Gastroesophageal sphincter (tissue), 4 donors: ENCODE results near the gene GRB14. TPM values are rescaled to one million over a fixed set of nuclear protein-coding genes. Genes with fewer than 3 reads are reported as not detected.

Source experiments
- ATAC-seq: fragments of 150-250 bp; one replicate; pipeline ENCODE4 v1.9.1; 2016; ENCODE audit warnings: mild to moderate bottlenecking, moderate library complexity
- H3K27ac ChIP-seq, 4 donors: fragments of 200-600 bp; sonication (generic) in 3 of 4; 1 replicate in 3 of 4; 2 replicates in 1 of 4; pipeline ENCODE4 v1.5.1; 2016 to 2019
- H3K27me3 ChIP-seq: fragments of 200-600 bp; sonication (generic); one replicate; pipeline ENCODE4 v1.5.1; 2019
- H3K36me3 ChIP-seq, 2 donors: fragments of 200-600 bp; sonication (generic); one replicate each; pipeline ENCODE4 v1.5.1; 2019; ENCODE audit warnings: control low read depth in 1 of 2
- H3K4me1 ChIP-seq, 3 donors: fragments of 200-600 bp; sonication (generic); 1 replicate in 2 of 3; 2 replicates in 1 of 3; pipeline ENCODE4 v1.5.1; 2016 to 2019; ENCODE audit warnings: control low read depth in 2 of 3
- H3K4me3 ChIP-seq, 2 donors: fragments of 200-600 bp; sonication (generic); one replicate each; pipeline ENCODE4 v1.5.1; 2019; ENCODE audit warnings: mild to moderate bottlenecking in 1 of 2, moderate library complexity in 1 of 2
- H3K9me3 ChIP-seq, 3 donors: fragments of 200-600 bp; sonication (generic); one replicate each; pipeline ENCODE4 v1.5.1; 2017 to 2019; ENCODE audit warnings: control low read depth in 2 of 3
- CTCF ChIP-seq, 4 experiments: fragments of 200-600 bp in 2 of 4; fragments of 450-650 bp in 2 of 4; sonication (generic) in 1 of 4; IDR thresholded peaks; one replicate each; pipeline ENCODE4 v1.5.1; 2017 to 2019; ENCODE audit warnings: antibody characterized with exemption in 4 of 4, mild to moderate bottlenecking in 2 of 4, moderate library complexity in 2 of 4
- EP300 ChIP-seq: sonication (generic); formaldehyde crosslinking; IDR thresholded peaks from one replicate; pipeline ENCODE4 v1.6.1; 2017; ENCODE audit warnings: antibody characterized with exemption, mild to moderate bottlenecking
- POLR2A ChIP-seq, 2 donors: fragments of 450-650 bp; IDR thresholded peaks; one replicate each; pipeline ENCODE4 v1.6.1; 2017; ENCODE audit warnings: antibody characterized with exemption in 2 of 2, mild to moderate bottlenecking in 2 of 2, moderate library complexity in 1 of 2
- POLR2AphosphoS5 ChIP-seq: sonication (generic); formaldehyde crosslinking; IDR thresholded peaks from one replicate; pipeline ENCODE4 v1.6.1; 2017; ENCODE audit warnings: antibody characterized with exemption
- WGBS, 2 donors: methylation state at CpG; one replicate each; pipeline ENCODE4 v1.1.5; 2018; ENCODE audit warnings: low coverage in 1 of 2; 5-methylcytosine and 5-hydroxymethylcytosine counted together
- total RNA-seq, 4 donors: library from RNA; depleted of rRNA; stranded (reverse); fragments of >200 nt; gene quantifications; one replicate each; pipeline ENCODE4 v1.1.0, GENCODE V29; 2016

Gene GRB14
- total RNA-seq, 4 donors from 2014 or later: 0.94 to 5.3 (median 2.4) TPM

GRCh38 chr2:164593541-164593940, 27.7 kb downstream of the GRB14 start:
- H3K4me3 ChIP-seq: no peak overlapping the region
- WGBS, 2 donors: 65 to 73% methylated on average over 3 to 4 of the region's 4 CpGs
- H3K27me3 ChIP-seq: no peaks in the 10 kb centered on the region
- H3K4me1 ChIP-seq: no peaks in the 10 kb centered on the region
- no peaks in the 10 kb centered on the region for H3K36me3 ChIP-seq
- H3K27ac ChIP-seq: no peak overlapping the region
- TF ChIP-seq POLR2AphosphoS5 (no peak), EP300 (no peak), CTCF (IDR thresholded peaks at IDR 0.05) (no peak), POLR2A (IDR thresholded peaks at IDR 0.05) (no peak)
- H3K9me3 ChIP-seq: peaks cover 0 to 5% (median 0%) of the 10 kb centered on the region in 3 donors
- no peak for ATAC-seq

GRCh38 chr2:164589522-164589921, 31.8 kb downstream of the GRB14 start:
- Histone ChIP-seq H3K27ac (no peak overlapping the region), H3K4me3 (no peak overlapping the region), H3K36me3 (no peaks in the 10 kb centered on the region), H3K9me3 (peaks cover 0 to 5% (median 0%) of the 10 kb centered on the region in 3 donors), H3K27me3 (no peaks in the 10 kb centered on the region), H3K4me1 (no peaks in the 10 kb centered on the region)
- TF ChIP-seq POLR2A (IDR thresholded peaks at IDR 0.05) (no peak), EP300 (no peak), CTCF (IDR thresholded peaks at IDR 0.05) (no peak), POLR2AphosphoS5 (no peak)
- ATAC-seq: no peak
- WGBS, 2 donors: 89 to 100% methylated on average over 2 of the region's 2 CpGs

- ATAC-seq: no peak
- Histone ChIP-seq H3K27ac (no peak overlapping the region), H3K9me3 (no peaks in the 10 kb centered on the region), H3K4me3 (no peak overlapping the region), H3K27me3 (no peaks in the 10 kb centered on the region), H3K4me1 (no peaks in the 10 kb centered on the region), H3K36me3 (no peaks in the 10 kb centered on the region)
- WGBS, 2 donors: 82 to 83% methylated on average over 3 of the region's 3 CpGs
- no peak for TF ChIP-seq POLR2A (IDR thresholded peaks at IDR 0.05)
- no peak for TF ChIP-seq EP300
- no peak for TF ChIP-seq CTCF (IDR thresholded peaks at IDR 0.05)
- no peak for TF ChIP-seq POLR2AphosphoS5
Observed at GRCh38 chr2:164581050-164581449, 40.2 kb downstream of the GRB14 start.

GRCh38 chr2:164574931-164575330, 46.4 kb downstream of the GRB14 start:
- Histone ChIP-seq H3K4me3 (no peak overlapping the region), H3K9me3 (no peaks in the 10 kb centered on the region), H3K36me3 (no peaks in the 10 kb centered on the region), H3K27ac (no peak overlapping the region), H3K27me3 (no peaks in the 10 kb centered on the region), H3K4me1 (no peaks in the 10 kb centered on the region)
- WGBS, 2 donors: 57 to 79% methylated on average over 1 of the region's 1 CpG
- no peak for TF ChIP-seq POLR2AphosphoS5
- TF ChIP-seq POLR2A (IDR thresholded peaks at IDR 0.05): no peak
- no peak for TF ChIP-seq CTCF (IDR thresholded peaks at IDR 0.05)
- no peak for TF ChIP-seq EP300
- no peak for ATAC-seq

- Histone ChIP-seq H3K9me3 (no peaks in the 10 kb centered on the region), H3K27ac (no peak overlapping the region), H3K27me3 (no peaks in the 10 kb centered on the region), H3K4me1 (no peaks in the 10 kb centered on the region), H3K4me3 (no peak overlapping the region), H3K36me3 (no peaks in the 10 kb centered on the region)
- no peak for ATAC-seq
- WGBS, 2 donors: 92 to 93% methylated on average over 2 of the region's 2 CpGs
- TF ChIP-seq POLR2A (IDR thresholded peaks at IDR 0.05) (no peak), EP300 (no peak), POLR2AphosphoS5 (no peak), CTCF (IDR thresholded peaks at IDR 0.05) (no peak)
Observed at GRCh38 chr2:164570475-164570874, 50.8 kb downstream of the GRB14 start.
